Measurements from ENCODE around the gene HS6ST3. TPM values are rescaled to one million over a fixed set of nuclear protein-coding genes. Genes with fewer than 3 reads are reported as not detected.

The HS6ST3 gene
- total and polyA plus RNA-seq, 2 experiments from 2014 or later = 2.2 to 2.7 TPM

- Histone ChIP-seq H3K79me2 (no peaks in the 10 kb centered on the region), H3K4me3 (no peak overlapping the region), H2AFZ (no peak overlapping the region), H3K27ac (no peak overlapping the region), H3K27me3 (no peaks in the 10 kb centered on the region), H4K20me1 (ENCODE audit: insufficient read depth, poor library complexity, severe bottlenecking) (no peaks in the 10 kb centered on the region), H3K4me1 (ENCODE audit: insufficient read depth) (no peaks in the 10 kb centered on the region), H3K36me3 (replicated peaks; ENCODE audit: insufficient read depth, low read depth) (no peaks in the 10 kb centered on the region), H3K4me2 (no peak overlapping the region), H3K9me3 (ENCODE audit: low read depth) (no peaks in the 10 kb centered on the region), H3K9me2 (replicated peaks; ENCODE audit: insufficient read depth) (no peaks in the 10 kb centered on the region)
- DNase-seq (ENCODE audit: low spot score) = no peak
- WGBS (ENCODE audit: low lambda C conversion rate, missing lambda C conversion rate) = 84% methylated on average over 2 of the region's 2 CpGs
- TF ChIP-seq EZH2 (IDR thresholded peaks at IDR 0.05; ENCODE audit: borderline replicate concordance) = no peak
- no peak for TF ChIP-seq CTCF (IDR thresholded peaks at IDR 0.05; ENCODE audit: poor library complexity)
- no peak for TF ChIP-seq EZH2phosphoT487 (IDR thresholded peaks at IDR 0.05; ENCODE audit: low read depth, severe bottlenecking, unreplicated experiment)
Measured at GRCh38 chr13:96397807-96398206, 307.9 kb downstream of the HS6ST3 start.

GRCh38 chr13:96398486-96398885, 308.6 kb downstream of the HS6ST3 start:
- H3K27ac ChIP-seq = no peak overlapping the region
- no peak for DNase-seq (ENCODE audit: low spot score)
- H2AFZ ChIP-seq = no peak overlapping the region
- no peaks in the 10 kb centered on the region for H3K27me3 ChIP-seq
- H3K36me3 ChIP-seq (replicated peaks; ENCODE audit: insufficient read depth, low read depth) = no peaks in the 10 kb centered on the region
- 66% methylated on average over 4 of the region's 4 CpGs for WGBS (ENCODE audit: low lambda C conversion rate, missing lambda C conversion rate)
- no peak overlapping the region for H3K4me2 ChIP-seq
- H3K9me2 ChIP-seq (replicated peaks; ENCODE audit: insufficient read depth) = no peaks in the 10 kb centered on the region
- no peaks in the 10 kb centered on the region for H4K20me1 ChIP-seq (ENCODE audit: insufficient read depth, poor library complexity, severe bottlenecking)
- H3K9me3 ChIP-seq (ENCODE audit: low read depth) = no peaks in the 10 kb centered on the region
- no peaks in the 10 kb centered on the region for H3K79me2 ChIP-seq
- TF ChIP-seq EZH2phosphoT487 (IDR thresholded peaks at IDR 0.05; ENCODE audit: low read depth, severe bottlenecking, unreplicated experiment) (no peak), CTCF (IDR thresholded peaks at IDR 0.05; ENCODE audit: poor library complexity) (no peak), EZH2 (IDR thresholded peaks at IDR 0.05; ENCODE audit: borderline replicate concordance) (no peak)
- no peaks in the 10 kb centered on the region for H3K4me1 ChIP-seq (ENCODE audit: insufficient read depth)
- H3K4me3 ChIP-seq = no peak overlapping the region

GRCh38 chr13:96403241-96403640, 313.3 kb downstream of the HS6ST3 start:
- H3K27ac ChIP-seq = no peak overlapping the region
- no peaks in the 10 kb centered on the region for H3K9me3 ChIP-seq (ENCODE audit: low read depth)
- no peak overlapping the region for H2AFZ ChIP-seq
- H3K4me2 ChIP-seq = no peak overlapping the region
- no peaks in the 10 kb centered on the region for H3K4me1 ChIP-seq (ENCODE audit: insufficient read depth)
- DNase-seq (ENCODE audit: low spot score) = no peak
- WGBS (ENCODE audit: low lambda C conversion rate, missing lambda C conversion rate) = 79% methylated on average over 1 of the region's 1 CpG
- no peaks in the 10 kb centered on the region for H4K20me1 ChIP-seq (ENCODE audit: insufficient read depth, poor library complexity, severe bottlenecking)
- H3K36me3 ChIP-seq (replicated peaks; ENCODE audit: insufficient read depth, low read depth) = no peaks in the 10 kb centered on the region
- no peak overlapping the region for H3K4me3 ChIP-seq
- no peaks in the 10 kb centered on the region for H3K9me2 ChIP-seq (replicated peaks; ENCODE audit: insufficient read depth)
- H3K79me2 ChIP-seq = no peaks in the 10 kb centered on the region
- no peaks in the 10 kb centered on the region for H3K27me3 ChIP-seq
- TF ChIP-seq EZH2 (IDR thresholded peaks at IDR 0.05; ENCODE audit: borderline replicate concordance) = no peak
- TF ChIP-seq CTCF (IDR thresholded peaks at IDR 0.05; ENCODE audit: poor library complexity) = no peak
- no peak for TF ChIP-seq EZH2phosphoT487 (IDR thresholded peaks at IDR 0.05; ENCODE audit: low read depth, severe bottlenecking, unreplicated experiment)

- no peak for DNase-seq (ENCODE audit: low spot score)
- no peak overlapping the region for H2AFZ ChIP-seq
- H3K27ac ChIP-seq = no peak overlapping the region
- H3K4me2 ChIP-seq = no peak overlapping the region
- no peaks in the 10 kb centered on the region for H4K20me1 ChIP-seq (ENCODE audit: insufficient read depth, poor library complexity, severe bottlenecking)
- no peaks in the 10 kb centered on the region for H3K4me1 ChIP-seq (ENCODE audit: insufficient read depth)
- H3K9me3 ChIP-seq (ENCODE audit: low read depth) = no peaks in the 10 kb centered on the region
- H3K27me3 ChIP-seq = no peaks in the 10 kb centered on the region
- no peaks in the 10 kb centered on the region for H3K9me2 ChIP-seq (replicated peaks; ENCODE audit: insufficient read depth)
- H3K36me3 ChIP-seq (replicated peaks; ENCODE audit: insufficient read depth, low read depth) = no peaks in the 10 kb centered on the region
- no peaks in the 10 kb centered on the region for H3K79me2 ChIP-seq
- no peak overlapping the region for H3K4me3 ChIP-seq
- TF ChIP-seq EZH2phosphoT487 (IDR thresholded peaks at IDR 0.05; ENCODE audit: low read depth, severe bottlenecking, unreplicated experiment) = no peak
- no peak for TF ChIP-seq CTCF (IDR thresholded peaks at IDR 0.05; ENCODE audit: poor library complexity)
- TF ChIP-seq EZH2 (IDR thresholded peaks at IDR 0.05; ENCODE audit: borderline replicate concordance) = no peak
- WGBS (ENCODE audit: low lambda C conversion rate, missing lambda C conversion rate) = 90% methylated on average over 2 of the region's 2 CpGs
Measured at GRCh38 chr13:96403651-96404050, 313.7 kb downstream of the HS6ST3 start.

Data from hepatocyte (in vitro differentiated cells).